IPS-20b (cell line): ENCODE measurements around the gene FANCB.
A peak's percentile ranks its signal among the peaks of the same experiment; 100 is the strongest.

Experiments
- H3K27ac ChIP-seq: one replicate; pipeline ENCODE4 v1.5.1; 2013; ENCODE audit warnings: low read length
- H3K27me3 ChIP-seq: 2 replicates; pipeline ENCODE4 v1.6.1; 2013; ENCODE audit warnings: mild to moderate bottlenecking, low read length, inconsistent platforms; ENCODE audit not compliant: insufficient read depth
- H3K36me3 ChIP-seq: 2 replicates; pipeline ENCODE4 v1.6.1; 2013; ENCODE audit warnings: low read depth, mild to moderate bottlenecking, inconsistent platforms, low read length, moderate library complexity; ENCODE audit not compliant: insufficient read depth
- H3K4me1 ChIP-seq: 2 replicates; pipeline ENCODE4 v1.6.1; 2013; ENCODE audit warnings: mild to moderate bottlenecking, control low read depth, inconsistent platforms, low read length, moderate library complexity; ENCODE audit not compliant: insufficient read depth
- H3K4me3 ChIP-seq: 2 replicates; pipeline ENCODE4 v1.5.1; 2013; ENCODE audit warnings: mild to moderate bottlenecking, low read length, inconsistent platforms
- H3K9ac ChIP-seq: 2 replicates; pipeline ENCODE4 v1.6.1; 2013; ENCODE audit warnings: low read depth, mild to moderate bottlenecking, inconsistent platforms, low read length, moderate library complexity
- H3K9me3 ChIP-seq: 2 replicates; pipeline ENCODE4 v1.6.1; 2013; ENCODE audit warnings: mild to moderate bottlenecking, low read depth, low read length, inconsistent platforms; ENCODE audit not compliant: insufficient read depth

The FANCB gene

GRCh38 chrX:14872851-14873675 is at the start of gene FANCB, which contains the start of gene MOSPD2:
Gene FANCB (minus strand): TSS chrX:14873069. CDS start chrX:14865510, 7,559 bp downstream.
Gene MOSPD2 (plus strand): TSS chrX:14873421. CDS start chrX:14873529, 108 bp downstream.
- Histone ChIP-seq H3K4me1 (no peaks in the 10 kb centered on the region), H3K27ac (no peak within 1 kb of the TSS), H3K36me3 (peaks cover 8% of the 10 kb centered on the region; the same call in 1 of the 2 replicates), H3K4me3 (peak within 1 kb of the TSS; percentile 87), H3K9ac (peak within 1 kb of the TSS; percentile 82; the same call in 1 of the 2 replicates), H3K9me3 (no peaks in the 10 kb centered on the region), H3K27me3 (no peaks in the 10 kb centered on the region)

GRCh38 chrX:14922437-14922836 is 49.6 kb upstream of the FANCB start:
- H3K4me3 ChIP-seq = no peak overlapping the region
- H3K9ac ChIP-seq = no peak overlapping the region
- peaks cover 12% of the 10 kb centered on the region; the same call in 1 of the 2 replicates for H3K36me3 ChIP-seq
- no peaks in the 10 kb centered on the region for H3K27me3 ChIP-seq
- H3K9me3 ChIP-seq = no peaks in the 10 kb centered on the region
- H3K4me1 ChIP-seq = no peaks in the 10 kb centered on the region
- H3K27ac ChIP-seq = no peak overlapping the region

GRCh38 chrX:14920196-14920595 is 47.3 kb upstream of the FANCB start:
- no peak overlapping the region for H3K4me3 ChIP-seq
- H3K27ac ChIP-seq = no peak overlapping the region
- H3K4me1 ChIP-seq = no peaks in the 10 kb centered on the region

GRCh38 chrX:14919407-14919806 is 46.5 kb upstream of the FANCB start:
- Histone ChIP-seq H3K9ac (no peak overlapping the region), H3K27ac (no peak overlapping the region), H3K36me3 (peaks cover 24% of the 10 kb centered on the region; the same call in 1 of the 2 replicates), H3K27me3 (no peaks in the 10 kb centered on the region), H3K9me3 (no peaks in the 10 kb centered on the region), H3K4me1 (no peaks in the 10 kb centered on the region), H3K4me3 (no peak overlapping the region)

More at GRCh38 chrX:14920196-14920595, 47.3 kb upstream of the FANCB start:
- Histone ChIP-seq H3K9me3 (no peaks in the 10 kb centered on the region), H3K27me3 (no peaks in the 10 kb centered on the region), H3K9ac (no peak overlapping the region), H3K36me3 (peaks cover 24% of the 10 kb centered on the region; the same call in 1 of the 2 replicates)

GRCh38 chrX:14916017-14916674 is 43.3 kb upstream of the FANCB start:
- H3K9ac ChIP-seq = no peak overlapping the region
- H3K27ac ChIP-seq = no peak overlapping the region
- H3K36me3 ChIP-seq = peaks cover 37% of the 10 kb centered on the region; the same call in 1 of the 2 replicates

GRCh38 chrX:14915596-14915995 is 42.7 kb upstream of the FANCB start:
- H3K4me1 ChIP-seq = no peaks in the 10 kb centered on the region
- H3K27me3 ChIP-seq = no peaks in the 10 kb centered on the region
- no peak overlapping the region for H3K9ac ChIP-seq
- no peak overlapping the region for H3K27ac ChIP-seq
- H3K9me3 ChIP-seq = no peaks in the 10 kb centered on the region
- H3K36me3 ChIP-seq = peaks cover 37% of the 10 kb centered on the region; the same call in 1 of the 2 replicates
- H3K4me3 ChIP-seq = no peak overlapping the region

More at GRCh38 chrX:14916017-14916674, 43.3 kb upstream of the FANCB start:
- Histone ChIP-seq H3K9me3 (no peaks in the 10 kb centered on the region), H3K27me3 (no peaks in the 10 kb centered on the region), H3K4me1 (no peaks in the 10 kb centered on the region), H3K4me3 (no peak overlapping the region)

- Histone ChIP-seq H3K9me3 (no peaks in the 10 kb centered on the region), H3K27ac (no peak overlapping the region), H3K4me3 (no peak overlapping the region), H3K9ac (no peak overlapping the region), H3K36me3 (peaks cover 26% of the 10 kb centered on the region; the same call in 1 of the 2 replicates), H3K27me3 (no peaks in the 10 kb centered on the region), H3K4me1 (no peaks in the 10 kb centered on the region)
These were observed 40.4 kb upstream of the FANCB start for GRCh38 chrX:14913241-14913640.

- Histone ChIP-seq H3K4me1 (no peaks in the 10 kb centered on the region), H3K9ac (no peak overlapping the region), H3K4me3 (no peak overlapping the region), H3K27me3 (no peaks in the 10 kb centered on the region), H3K36me3 (peaks cover 12% of the 10 kb centered on the region), H3K9me3 (peaks cover 10% of the 10 kb centered on the region; the same call in 1 of the 2 replicates), H3K27ac (no peak overlapping the region)
These were observed 31.0 kb upstream of the FANCB start for GRCh38 chrX:14903891-14904290.

GRCh38 chrX:14902537-14902936 is 29.7 kb upstream of the FANCB start:
- Histone ChIP-seq H3K4me3 (no peak overlapping the region), H3K9me3 (peaks cover 10% of the 10 kb centered on the region; the same call in 1 of the 2 replicates), H3K27ac (no peak overlapping the region), H3K9ac (no peak overlapping the region), H3K27me3 (no peaks in the 10 kb centered on the region), H3K4me1 (no peaks in the 10 kb centered on the region), H3K36me3 (peaks cover 12% of the 10 kb centered on the region)

GRCh38 chrX:14899607-14900006 is 26.7 kb upstream of the FANCB start:
- Histone ChIP-seq H3K27me3 (no peaks in the 10 kb centered on the region), H3K27ac (no peak overlapping the region)

GRCh38 chrX:14897042-14897441 is 24.2 kb upstream of the FANCB start:
- H3K9ac ChIP-seq = no peak overlapping the region
- H3K27me3 ChIP-seq = no peaks in the 10 kb centered on the region
- H3K27ac ChIP-seq = no peak overlapping the region
- no peaks in the 10 kb centered on the region for H3K36me3 ChIP-seq
- H3K4me1 ChIP-seq = no peaks in the 10 kb centered on the region
- H3K4me3 ChIP-seq = no peak overlapping the region
- no peaks in the 10 kb centered on the region for H3K9me3 ChIP-seq

More at GRCh38 chrX:14899607-14900006, 26.7 kb upstream of the FANCB start:
- Histone ChIP-seq H3K4me3 (no peak overlapping the region), H3K9ac (no peak overlapping the region), H3K9me3 (peaks cover 8% of the 10 kb centered on the region; the same call in 1 of the 2 replicates), H3K36me3 (peaks cover 8% of the 10 kb centered on the region), H3K4me1 (no peaks in the 10 kb centered on the region)
